ENCODE data around the gene USH2A.

DNA sequence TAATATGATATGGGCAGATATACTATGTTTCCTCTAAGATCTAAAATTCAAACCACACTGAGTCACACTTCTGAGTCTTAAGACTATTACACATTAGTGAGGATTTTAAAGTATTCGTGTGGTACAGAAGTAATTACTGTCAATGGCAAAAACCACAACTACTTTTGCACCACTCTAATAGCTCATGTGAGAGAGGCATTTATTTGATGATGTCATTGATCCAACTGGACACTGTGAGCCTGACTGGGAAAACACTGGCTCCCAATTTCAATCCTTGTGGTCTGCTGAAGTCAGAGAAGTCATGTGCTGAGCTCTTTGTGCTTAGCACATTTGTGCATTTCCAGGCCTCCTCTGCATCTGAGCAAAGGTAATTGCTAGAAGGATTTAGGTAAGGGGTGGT, 377.8 kb downstream of the USH2A start:
- no peak for TF ChIP-seq POLR2AphosphoS5 (IDR thresholded peaks at IDR 0.05; ENCODE audit: low read depth, low read length)
- no peak for TF ChIP-seq TAF1 (IDR thresholded peaks at IDR 0.05; ENCODE audit: borderline replicate concordance, low read depth, low read length)
